HUES6 (cell line): ENCODE data around the gene NAA35.

ENCODE experiments used
- H3K27ac ChIP-seq: 2 replicates; pipeline ENCODE4 v1.7.0; 2013; ENCODE audit warnings: low read depth, mild to moderate bottlenecking, low read length, inconsistent platforms
- H3K27me3 ChIP-seq: 2 replicates; pipeline ENCODE4 v1.6.1; 2013; ENCODE audit warnings: low read length; ENCODE audit not compliant: control insufficient read depth, insufficient read depth
- H3K36me3 ChIP-seq: 2 replicates; pipeline ENCODE4 v1.6.1; 2013; ENCODE audit warnings: low read length; ENCODE audit not compliant: control insufficient read depth, insufficient read depth
- H3K4me1 ChIP-seq: 2 replicates; pipeline ENCODE4 v1.6.1; 2013; ENCODE audit warnings: low read length; ENCODE audit not compliant: control insufficient read depth, insufficient read depth
- H3K4me3 ChIP-seq: 2 replicates; pipeline ENCODE4 v1.5.1; 2013; ENCODE audit warnings: low read depth, low read length
- H3K9ac ChIP-seq: one replicate; pipeline ENCODE4 v1.6.1; 2013; ENCODE audit warnings: mild to moderate bottlenecking, low read length
- H3K9me3 ChIP-seq: 2 replicates; pipeline ENCODE4 v1.6.1; 2013; ENCODE audit warnings: low read depth, low read length; ENCODE audit not compliant: control insufficient read depth, insufficient read depth

The NAA35 gene

DNA sequence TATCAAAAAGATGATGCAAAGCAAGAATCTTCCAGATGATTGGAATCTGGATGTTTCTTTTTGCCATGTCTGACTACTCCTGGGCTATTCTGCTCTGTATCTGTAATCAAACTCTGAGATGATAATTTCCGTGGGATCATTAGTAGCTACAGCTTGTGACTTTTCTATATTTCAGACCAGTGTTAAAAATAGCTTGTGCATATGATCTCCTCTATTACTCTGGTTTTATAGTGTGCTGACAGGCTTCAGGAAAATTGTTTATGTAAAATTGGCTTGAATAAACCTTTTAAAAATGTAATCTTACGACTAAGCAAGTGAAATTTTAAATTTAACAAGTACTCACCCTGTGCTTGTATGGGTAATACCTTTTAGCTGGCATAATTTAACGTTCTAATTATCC lies 40.4 kb downstream of the NAA35 start:
- H3K9ac ChIP-seq: no peak overlapping the region
- H3K9me3 ChIP-seq: no peaks in the 10 kb centered on the region
- no peak overlapping the region for H3K27ac ChIP-seq
- no peak overlapping the region for H3K4me3 ChIP-seq
- no peaks in the 10 kb centered on the region for H3K4me1 ChIP-seq
- H3K36me3 ChIP-seq: peaks cover 92% of the 10 kb centered on the region
- no peaks in the 10 kb centered on the region for H3K27me3 ChIP-seq

DNA sequence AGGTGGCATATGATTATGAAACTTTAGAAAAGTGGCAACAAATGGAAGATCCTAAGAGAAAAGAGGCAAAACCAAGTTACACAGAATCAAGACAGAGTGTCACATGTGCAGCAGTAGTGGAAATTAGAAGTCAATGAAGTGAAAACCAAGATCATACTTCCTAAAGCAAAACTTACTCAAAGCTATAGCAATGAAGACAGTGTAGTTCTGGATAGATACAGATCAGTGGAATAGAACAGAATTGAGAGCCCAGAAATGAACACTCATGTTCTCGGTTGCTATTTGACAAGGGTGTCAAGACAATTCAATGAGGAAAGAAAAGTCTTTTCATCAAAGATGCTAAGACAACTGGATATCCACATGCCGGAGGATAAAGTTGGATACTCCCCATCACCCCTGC lies 43.5 kb downstream of the NAA35 start:
- H3K9me3 ChIP-seq: no peaks in the 10 kb centered on the region
- H3K36me3 ChIP-seq: peaks cover 76% of the 10 kb centered on the region
- H3K4me1 ChIP-seq: no peaks in the 10 kb centered on the region
- no peak overlapping the region for H3K27ac ChIP-seq
- no peak overlapping the region for H3K4me3 ChIP-seq
- H3K9ac ChIP-seq: no peak overlapping the region
- H3K27me3 ChIP-seq: no peaks in the 10 kb centered on the region

DNA sequence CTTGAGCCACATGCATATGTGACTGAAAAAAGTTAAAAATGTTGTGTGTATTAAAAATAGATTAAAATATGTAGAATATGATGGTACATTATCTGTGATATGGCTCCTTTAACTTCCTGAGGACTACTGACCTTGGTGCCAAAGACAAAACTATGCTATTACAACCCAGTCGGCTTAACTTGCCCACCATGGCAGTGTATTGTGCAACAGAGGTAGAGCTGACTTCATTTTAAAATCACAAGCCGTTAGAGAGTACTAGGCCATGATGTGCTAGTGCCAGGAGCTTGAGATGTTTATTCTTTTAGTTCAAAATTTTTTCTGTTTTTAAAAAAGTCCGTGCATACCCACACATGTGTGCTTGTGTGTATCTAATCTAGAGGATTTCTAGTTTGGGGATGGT lies 46.3 kb downstream of the NAA35 start:
- H3K4me1 ChIP-seq: no peaks in the 10 kb centered on the region
- no peak overlapping the region for H3K4me3 ChIP-seq
- H3K27ac ChIP-seq: no peak overlapping the region
- H3K9me3 ChIP-seq: no peaks in the 10 kb centered on the region
- no peaks in the 10 kb centered on the region for H3K27me3 ChIP-seq
- peaks cover 69% of the 10 kb centered on the region for H3K36me3 ChIP-seq
- H3K9ac ChIP-seq: no peak overlapping the region

DNA sequence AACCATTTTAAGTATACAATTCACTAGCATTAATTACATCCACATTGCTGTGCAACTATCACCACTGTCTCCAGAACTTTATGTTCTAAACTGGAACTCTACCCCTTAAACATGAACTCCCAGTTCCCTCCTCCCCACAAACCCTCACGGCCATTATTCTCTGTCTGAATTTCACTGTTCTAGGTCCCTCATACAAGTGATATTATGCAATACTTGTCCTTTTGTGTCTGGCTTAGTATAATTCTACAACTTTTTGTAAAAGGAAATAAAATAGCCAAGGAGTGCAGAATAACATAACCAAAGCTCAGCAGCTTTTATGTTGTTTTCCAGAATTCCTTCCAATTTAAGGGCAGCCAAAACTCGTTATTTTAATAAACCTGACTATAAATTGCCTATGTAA lies 53.2 kb downstream of the NAA35 start:
- H3K36me3 ChIP-seq: peaks cover 78% of the 10 kb centered on the region
- no peak overlapping the region for H3K4me3 ChIP-seq
- H3K9ac ChIP-seq: no peak overlapping the region
- H3K9me3 ChIP-seq: no peaks in the 10 kb centered on the region
- no peak overlapping the region for H3K27ac ChIP-seq
- no peaks in the 10 kb centered on the region for H3K4me1 ChIP-seq
- H3K27me3 ChIP-seq: no peaks in the 10 kb centered on the region

DNA sequence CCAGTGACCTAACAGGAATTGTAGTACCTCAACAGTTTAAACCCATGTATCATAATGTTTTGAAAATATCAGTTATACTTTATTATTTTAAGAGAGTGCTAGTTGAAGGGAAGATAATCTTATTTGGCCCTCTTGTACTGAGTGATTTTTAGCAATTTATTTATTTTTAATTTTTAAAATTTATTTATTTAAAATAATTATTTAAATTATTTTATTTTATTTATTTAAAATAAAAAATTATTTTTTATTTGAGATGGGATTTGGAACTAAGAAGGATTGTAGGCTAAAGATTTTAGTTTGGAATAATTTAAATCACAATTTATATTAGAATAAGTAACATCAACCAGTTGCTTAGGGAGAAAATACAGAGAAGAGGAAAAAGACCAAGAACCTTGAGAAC lies 54.2 kb downstream of the NAA35 start:
- peaks cover 79% of the 10 kb centered on the region for H3K36me3 ChIP-seq
- H3K9ac ChIP-seq: no peak overlapping the region
- H3K4me1 ChIP-seq: no peaks in the 10 kb centered on the region
- H3K27me3 ChIP-seq: no peaks in the 10 kb centered on the region
- no peaks in the 10 kb centered on the region for H3K9me3 ChIP-seq
- H3K27ac ChIP-seq: no peak overlapping the region
- H3K4me3 ChIP-seq: no peak overlapping the region

DNA sequence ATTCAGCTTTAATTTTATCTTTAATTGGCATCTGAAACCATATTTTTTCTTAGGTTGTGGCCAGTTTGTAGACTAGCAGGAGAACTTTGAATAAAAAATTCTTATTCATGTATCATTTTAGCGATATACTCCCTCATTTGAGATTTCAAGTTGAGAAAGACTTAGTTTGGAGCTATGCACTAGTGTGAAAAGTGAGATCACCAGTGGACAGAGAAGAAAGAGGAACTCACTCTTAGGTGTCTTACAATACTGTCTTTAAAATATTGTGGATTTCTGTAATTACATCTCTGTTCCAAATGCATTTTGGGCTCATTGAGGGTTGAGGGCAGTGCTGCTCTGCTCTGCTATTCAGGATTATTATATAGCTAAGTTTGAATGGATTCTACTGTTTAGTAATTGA lies 54.7 kb downstream of the NAA35 start:
- Histone ChIP-seq H3K36me3 (peaks cover 75% of the 10 kb centered on the region), H3K9me3 (no peaks in the 10 kb centered on the region), H3K9ac (no peak overlapping the region), H3K27me3 (no peaks in the 10 kb centered on the region), H3K4me3 (no peak overlapping the region), H3K27ac (no peak overlapping the region), H3K4me1 (no peaks in the 10 kb centered on the region)

DNA sequence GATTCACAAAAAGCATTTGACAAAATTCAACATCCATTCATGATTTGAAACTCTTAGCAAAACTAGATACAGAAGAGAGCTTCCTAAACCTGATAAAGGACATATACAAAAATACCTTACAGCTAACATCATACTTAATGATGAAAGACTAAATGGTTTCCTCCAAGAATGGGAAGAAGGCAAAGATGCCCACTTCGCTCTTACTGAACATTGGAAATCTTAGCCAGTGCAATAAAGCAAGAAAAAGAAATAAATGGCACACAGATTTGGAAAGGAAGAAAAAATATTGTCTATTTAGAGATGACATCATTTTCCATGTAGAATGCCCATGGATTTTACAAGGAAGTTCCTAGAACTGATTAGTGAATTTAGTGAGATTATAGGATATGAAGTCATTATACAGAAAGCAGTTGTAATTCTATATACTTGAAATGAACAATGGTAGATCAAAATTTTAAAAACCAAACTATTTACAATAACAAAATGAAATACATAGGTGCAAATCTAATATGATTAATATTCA lies 64.4 kb downstream of the NAA35 start:
- no peaks in the 10 kb centered on the region for H3K4me1 ChIP-seq
- no peak overlapping the region for H3K9ac ChIP-seq
- H3K4me3 ChIP-seq: no peak overlapping the region
- H3K36me3 ChIP-seq: peaks cover 84% of the 10 kb centered on the region
- peaks cover 7% of the 10 kb centered on the region; the same call in 1 of the 2 replicates for H3K9me3 ChIP-seq
- no peaks in the 10 kb centered on the region for H3K27me3 ChIP-seq
- no peak overlapping the region for H3K27ac ChIP-seq

DNA sequence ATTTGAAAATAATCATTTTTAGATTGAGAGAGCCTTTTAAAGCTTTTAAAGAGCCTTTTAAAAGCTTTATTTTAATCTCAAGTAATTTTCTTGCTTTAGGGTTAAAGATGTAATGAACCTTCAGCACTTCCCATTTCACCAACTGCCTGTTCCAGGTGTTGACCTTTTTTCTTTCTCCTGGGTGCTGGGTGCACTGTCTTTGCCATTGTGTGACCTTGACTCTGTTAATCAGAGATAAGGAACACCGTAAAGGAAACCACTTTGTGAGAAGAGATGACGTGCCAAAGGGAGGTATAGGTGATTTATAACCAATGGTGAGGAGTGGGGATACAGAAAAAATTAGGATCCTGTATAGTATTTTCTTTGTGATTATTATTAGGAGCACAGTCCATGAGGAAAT lies 68.2 kb downstream of the NAA35 start:
- Histone ChIP-seq H3K4me1 (no peaks in the 10 kb centered on the region), H3K27ac (no peak overlapping the region), H3K27me3 (no peaks in the 10 kb centered on the region), H3K36me3 (peaks cover 77% of the 10 kb centered on the region), H3K9ac (no peak overlapping the region), H3K9me3 (peaks cover 7% of the 10 kb centered on the region; the same call in 1 of the 2 replicates), H3K4me3 (no peak overlapping the region)

DNA sequence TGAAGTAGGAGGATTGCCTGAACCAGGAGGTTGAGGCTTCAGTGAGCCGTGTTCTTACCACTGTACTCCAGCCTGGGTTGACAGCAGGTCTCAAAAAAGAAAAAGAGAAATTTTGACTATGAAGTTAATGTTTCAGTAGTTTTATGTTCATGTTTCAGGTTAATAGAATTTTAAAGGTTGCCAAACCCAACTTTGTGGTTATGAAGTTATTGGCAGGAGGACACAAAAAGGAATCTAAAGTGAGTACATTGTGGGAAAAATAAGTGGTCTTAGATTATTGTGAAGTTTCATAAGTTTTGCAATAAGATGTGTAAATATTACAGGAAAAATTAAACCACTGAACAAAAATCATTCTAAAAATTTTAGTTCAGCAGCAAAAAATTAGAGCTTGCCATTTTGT lies 79.8 kb downstream of the NAA35 start:
- no peak overlapping the region for H3K9ac ChIP-seq
- no peak overlapping the region for H3K4me3 ChIP-seq
- no peak overlapping the region for H3K27ac ChIP-seq
- H3K9me3 ChIP-seq: no peaks in the 10 kb centered on the region
- H3K4me1 ChIP-seq: no peaks in the 10 kb centered on the region
- H3K36me3 ChIP-seq: peaks cover 89% of the 10 kb centered on the region
- no peaks in the 10 kb centered on the region for H3K27me3 ChIP-seq

DNA sequence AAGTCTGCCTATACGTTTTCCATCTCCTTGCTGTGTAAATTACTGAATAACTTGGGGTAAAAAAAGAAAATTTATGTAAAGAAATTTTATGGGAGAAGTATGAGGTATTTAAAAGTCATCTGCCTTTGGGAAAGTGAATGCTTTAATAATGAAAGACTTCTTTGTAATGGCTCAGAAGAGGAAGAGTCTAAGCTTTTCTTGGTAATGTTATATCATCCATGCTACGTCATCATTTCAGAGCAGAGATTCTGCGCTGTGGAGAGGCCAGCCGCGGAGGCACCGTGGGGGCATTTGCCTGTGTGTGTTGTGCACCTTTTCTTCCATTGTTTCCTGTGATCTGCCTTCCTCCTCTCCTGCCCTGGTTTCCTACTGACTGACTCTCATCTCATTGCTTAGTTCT lies 80.2 kb downstream of the NAA35 start:
- peaks cover 93% of the 10 kb centered on the region for H3K36me3 ChIP-seq

DNA sequence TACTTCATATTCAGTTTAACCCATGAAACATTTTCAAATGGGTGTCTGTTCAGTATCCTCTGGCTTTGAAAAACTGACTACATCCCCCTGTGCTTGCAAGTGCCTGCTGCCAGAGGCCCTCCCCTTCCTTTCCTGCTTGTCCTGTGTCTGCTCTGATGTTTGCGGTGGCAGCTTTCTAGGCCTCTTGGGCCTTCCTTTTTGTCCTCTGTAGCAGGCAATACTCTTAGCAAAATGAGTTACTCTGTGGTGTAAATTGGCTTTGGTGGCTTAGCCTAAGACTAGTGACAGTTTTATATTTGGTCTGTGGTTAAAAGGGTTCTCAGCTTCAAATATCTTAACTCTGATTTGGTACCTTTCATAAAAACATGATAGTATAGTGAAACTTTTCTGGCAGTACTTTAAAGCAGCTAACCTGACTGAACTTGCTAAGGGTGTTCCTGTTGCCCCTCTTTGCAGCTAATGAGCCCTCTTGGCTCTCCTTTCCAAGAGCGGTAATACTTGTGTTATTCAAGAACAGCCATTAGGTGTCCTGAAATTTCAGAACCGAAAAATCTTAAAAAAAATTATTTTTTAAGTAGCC lies 81.8 kb downstream of the NAA35 start:
- H3K4me3 ChIP-seq: no peak overlapping the region
- no peaks in the 10 kb centered on the region for H3K9me3 ChIP-seq
- H3K9ac ChIP-seq: no peak overlapping the region
- peaks cover 93% of the 10 kb centered on the region for H3K36me3 ChIP-seq
- no peaks in the 10 kb centered on the region for H3K27me3 ChIP-seq
- no peaks in the 10 kb centered on the region for H3K4me1 ChIP-seq
- H3K27ac ChIP-seq: no peak overlapping the region

More for the DNA sequence above, 80.2 kb downstream of the NAA35 start:
- H3K9ac ChIP-seq: no peak overlapping the region
- H3K4me1 ChIP-seq: no peaks in the 10 kb centered on the region
- no peaks in the 10 kb centered on the region for H3K27me3 ChIP-seq
- H3K4me3 ChIP-seq: no peak overlapping the region
- no peak overlapping the region for H3K27ac ChIP-seq
- H3K9me3 ChIP-seq: no peaks in the 10 kb centered on the region
